Prostate gland (tissue), 2 donors: Measurements from ENCODE around the gene TMEM88. TPM values are rescaled to one million over a fixed set of nuclear protein-coding genes. Genes with fewer than 3 reads are reported as not detected.

Experiments
- DNase-seq: peaks from one replicate; pipeline ENCODE4 v3.0.0-alpha.2; 2019; ENCODE audit warnings: low spot score
- H3K27ac ChIP-seq, 2 donors: fragments of 200-600 bp; sonication (generic); 2 replicates each; pipeline ENCODE4 v1.5.1; 2017 to 2019
- H3K27me3 ChIP-seq: fragments of 200-600 bp; sonication (generic); replicated peaks from 2 replicates; pipeline ENCODE4 v1.5.1; 2019; ENCODE audit not compliant: insufficient read depth
- H3K36me3 ChIP-seq, 2 donors: fragments of 200-600 bp; sonication (generic); 1 replicate in 1 of 2; 2 replicates in 1 of 2; pipeline versions ENCODE4 v1.5.1 to v1.8.1; 2017 to 2019
- H3K4me1 ChIP-seq: fragments of 200-600 bp; sonication (generic); replicated peaks from 2 replicates; pipeline ENCODE4 v1.5.1; 2019
- H3K4me3 ChIP-seq, 2 donors: fragments of 200-600 bp; sonication (generic); 2 replicates each; pipeline ENCODE4 v1.5.1; 2017 to 2019
- H3K9me3 ChIP-seq: fragments of 200-600 bp; sonication (generic); 2 replicates; pipeline ENCODE4 v1.5.1; 2017
- POLR2A ChIP-seq: fragments of 450-650 bp; IDR thresholded peaks from one replicate; pipeline ENCODE4 v1.6.1; 2016; ENCODE audit warnings: antibody characterized with exemption, mild to moderate bottlenecking
- POLR2AphosphoS5 ChIP-seq: sonication (generic); formaldehyde crosslinking; IDR thresholded peaks from one replicate; pipeline ENCODE4 v1.6.1; 2017; ENCODE audit warnings: antibody characterized with exemption
- WGBS: methylation state at CpG from one replicate; pipeline ENCODE4 v1.1.5; 2018; 5-methylcytosine and 5-hydroxymethylcytosine counted together
- intact Hi-C: fragments of 100-400 bp; cut with DNase I; formaldehyde crosslinking; loops from one replicate; pipeline ENCODE4 v1.14.2; 2022
- total RNA-seq, 2 donors: library from RNA; depleted of rRNA; stranded (reverse); fragments of >200 nt; gene quantifications; one replicate each; pipeline ENCODE4 v1.1.0, GENCODE V29; 2016
- TF ChIP-seq, protein P1 (sequence below), 4 experiments: fragments of 200-600 bp in 2 of 4; fragments of 450-650 bp in 2 of 4; sonication (generic) in 2 of 4; IDR thresholded peaks; 1 replicate in 3 of 4; 2 replicates in 1 of 4; pipeline ENCODE4 v1.5.1; 2016 to 2019; ENCODE audit warnings: antibody characterized with exemption in 4 of 4, mild to moderate bottlenecking in 2 of 4, moderate library complexity in 2 of 4

Gene TMEM88
- total RNA-seq, 2 donors from 2014 or later: 11.1 to 15.7 TPM

DNA sequence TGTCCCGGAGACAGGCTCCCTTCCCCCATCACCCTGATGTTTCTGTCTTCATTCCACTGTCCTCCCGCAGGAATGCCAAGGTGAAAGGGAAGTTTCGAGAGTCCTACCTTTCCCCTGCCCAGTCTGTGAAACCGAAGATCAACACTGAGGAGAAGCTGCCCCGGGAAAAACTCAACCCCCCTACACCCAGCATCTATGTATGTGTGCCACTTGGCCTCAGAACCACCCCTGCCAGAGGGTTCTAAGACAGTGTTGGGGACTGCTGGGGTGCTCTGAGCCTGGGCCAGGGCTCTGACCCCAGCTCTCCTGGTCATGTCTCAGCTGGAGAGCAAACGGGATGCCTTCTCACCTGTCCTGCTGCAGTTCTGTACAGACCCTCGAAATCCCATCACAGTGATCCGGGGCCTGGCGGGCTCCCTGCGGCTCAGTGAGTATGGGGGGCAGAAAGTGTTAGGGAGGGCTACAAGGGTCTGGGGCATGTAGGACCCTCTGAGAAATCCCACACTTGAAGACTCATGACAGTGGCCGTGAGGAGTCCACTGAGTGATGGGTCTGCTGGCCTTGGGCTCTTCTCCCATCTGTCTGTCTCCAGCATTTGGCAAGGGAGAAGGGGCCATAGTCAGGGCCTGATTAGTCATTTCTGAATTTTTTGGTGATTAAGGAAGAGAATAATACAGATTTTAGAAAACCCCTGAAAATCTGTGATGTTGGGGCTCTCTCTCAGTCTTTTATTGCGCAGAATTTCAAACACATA is 4.9 kb upstream of the TMEM88 start:
- TF ChIP-seq, protein P1, sequence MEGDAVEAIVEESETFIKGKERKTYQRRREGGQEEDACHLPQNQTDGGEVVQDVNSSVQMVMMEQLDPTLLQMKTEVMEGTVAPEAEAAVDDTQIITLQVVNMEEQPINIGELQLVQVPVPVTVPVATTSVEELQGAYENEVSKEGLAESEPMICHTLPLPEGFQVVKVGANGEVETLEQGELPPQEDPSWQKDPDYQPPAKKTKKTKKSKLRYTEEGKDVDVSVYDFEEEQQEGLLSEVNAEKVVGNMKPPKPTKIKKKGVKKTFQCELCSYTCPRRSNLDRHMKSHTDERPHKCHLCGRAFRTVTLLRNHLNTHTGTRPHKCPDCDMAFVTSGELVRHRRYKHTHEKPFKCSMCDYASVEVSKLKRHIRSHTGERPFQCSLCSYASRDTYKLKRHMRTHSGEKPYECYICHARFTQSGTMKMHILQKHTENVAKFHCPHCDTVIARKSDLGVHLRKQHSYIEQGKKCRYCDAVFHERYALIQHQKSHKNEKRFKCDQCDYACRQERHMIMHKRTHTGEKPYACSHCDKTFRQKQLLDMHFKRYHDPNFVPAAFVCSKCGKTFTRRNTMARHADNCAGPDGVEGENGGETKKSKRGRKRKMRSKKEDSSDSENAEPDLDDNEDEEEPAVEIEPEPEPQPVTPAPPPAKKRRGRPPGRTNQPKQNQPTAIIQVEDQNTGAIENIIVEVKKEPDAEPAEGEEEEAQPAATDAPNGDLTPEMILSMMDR (IDR thresholded peaks at IDR 0.05): no peak
- TF ChIP-seq POLR2A (no peak), POLR2AphosphoS5 (no peak)
- no peaks in the 10 kb centered on the region for H3K27me3 ChIP-seq
- no peak for DNase-seq
- no peaks in the 10 kb centered on the region for H3K9me3 ChIP-seq
- H3K4me3 ChIP-seq: no peak overlapping the region
- intact Hi-C loops: loop anchor here (2.0 to 10.0 kb wide), 2 partner anchors 27 to 305 kb away; partner anchors contain the start of gene PER1
- no peak overlapping the region for H3K27ac ChIP-seq
- peaks cover 23 to 33% of the 10 kb centered on the region in 2 donors for H3K36me3 ChIP-seq
- WGBS: 84% methylated on average over 12 of the region's 12 CpGs
- H3K4me1 ChIP-seq: peaks cover 10% of the 10 kb centered on the region

DNA sequence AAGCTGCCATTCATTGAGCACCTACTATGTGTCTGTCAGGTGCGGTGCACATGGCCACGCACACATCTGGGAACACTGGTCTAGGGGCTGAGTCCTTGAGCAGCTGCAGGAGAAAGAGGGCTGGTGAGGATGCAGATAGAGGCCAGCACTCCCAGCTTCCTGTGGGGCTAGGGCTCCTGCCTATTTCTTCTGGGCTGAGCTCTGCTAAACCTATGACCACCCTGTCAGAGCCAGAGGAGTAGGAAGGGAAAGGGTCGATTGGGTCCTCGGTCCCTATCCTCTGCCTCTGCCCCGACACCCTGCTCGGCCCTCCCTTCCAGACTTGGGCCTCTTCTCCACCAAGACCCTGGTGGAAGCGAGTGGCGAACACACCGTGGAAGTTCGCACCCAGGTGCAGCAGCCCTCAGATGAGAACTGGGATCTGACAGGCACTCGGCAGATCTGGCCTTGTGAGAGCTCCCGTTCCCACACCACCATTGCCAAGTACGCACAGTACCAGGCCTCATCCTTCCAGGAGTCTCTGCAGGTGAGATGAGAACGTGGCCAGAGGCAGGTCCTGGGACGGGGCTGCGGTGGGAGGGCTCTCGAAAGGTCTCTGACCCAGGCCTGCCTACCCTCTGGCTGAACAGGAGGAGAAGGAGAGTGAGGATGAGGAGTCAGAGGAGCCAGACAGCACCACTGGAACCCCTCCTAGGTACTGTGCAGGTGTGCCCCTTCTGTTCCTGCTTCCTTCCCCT is 4.0 kb upstream of the TMEM88 start:
- Histone ChIP-seq H3K36me3 (peaks cover 23 to 33% of the 10 kb centered on the region in 2 donors), H3K27ac (peak overlapping the region in 1 of 2 donors; percentile 43), H3K27me3 (no peaks in the 10 kb centered on the region), H3K4me1 (peaks cover under 1% of the 10 kb centered on the region), H3K4me3 (no peak overlapping the region), H3K9me3 (no peaks in the 10 kb centered on the region)
- no peak for DNase-seq
- 88% methylated on average over 17 of the region's 17 CpGs for WGBS
- intact Hi-C loops: loop anchor here (2.0 kb wide), 1 partner anchor 28 kb away; no protein-coding TSS in a partner anchor
- TF ChIP-seq POLR2A: no peak
- TF ChIP-seq POLR2AphosphoS5: no peak
- TF ChIP-seq, protein P1 (IDR thresholded peaks at IDR 0.05): no peak

DNA sequence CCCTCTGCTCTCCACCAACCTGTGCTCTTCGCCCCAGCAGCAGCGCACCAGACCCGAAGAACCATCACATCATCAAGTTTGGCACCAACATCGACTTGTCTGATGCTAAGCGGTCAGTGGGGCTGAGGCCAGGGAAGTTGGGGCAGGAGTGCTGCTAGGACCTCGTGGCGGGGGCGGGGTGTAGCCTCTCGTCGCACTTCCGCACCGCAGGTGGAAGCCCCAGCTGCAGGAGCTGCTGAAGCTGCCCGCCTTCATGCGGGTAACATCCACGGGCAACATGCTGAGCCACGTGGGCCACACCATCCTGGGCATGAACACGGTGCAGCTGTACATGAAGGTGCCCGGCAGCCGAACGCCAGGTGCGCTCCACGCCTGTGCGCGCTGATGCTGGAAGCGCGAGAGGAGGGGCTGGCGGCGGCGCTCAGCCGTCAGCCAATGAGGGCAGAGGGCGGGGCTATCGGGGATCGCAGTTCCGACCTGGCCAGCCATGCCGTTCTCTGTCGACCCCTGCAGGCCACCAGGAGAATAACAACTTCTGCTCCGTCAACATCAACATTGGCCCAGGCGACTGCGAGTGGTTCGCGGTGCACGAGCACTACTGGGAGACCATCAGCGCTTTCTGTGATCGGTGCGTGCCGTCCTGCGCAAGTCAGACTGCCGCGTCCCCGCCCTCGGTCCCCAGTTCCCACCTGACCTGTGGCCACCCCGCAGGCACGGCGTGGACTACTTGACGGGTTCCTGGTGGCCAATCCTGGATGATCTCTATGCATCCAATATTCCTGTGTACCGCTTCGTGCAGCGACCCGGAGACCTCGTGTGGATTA is 3.2 kb upstream of the TMEM88 start:
- TF ChIP-seq POLR2A (no peak), POLR2AphosphoS5 (peak; percentile 93)
- TF ChIP-seq, protein P1 (IDR thresholded peaks at IDR 0.05): peak; percentile 95 to 100 (median 99)
- peaks cover 17 to 31% of the 10 kb centered on the region in 2 donors for H3K36me3 ChIP-seq
- H3K9me3 ChIP-seq: no peaks in the 10 kb centered on the region
- no peak overlapping the region for H3K4me3 ChIP-seq
- intact Hi-C loops: loop anchor here (2.0 kb wide), 2 partner anchors 29 to 109 kb away; no protein-coding TSS in a partner anchor
- peak; percentile 90 for DNase-seq
- WGBS: 19% methylated on average over 60 of the region's 60 CpGs
- H3K27me3 ChIP-seq: no peaks in the 10 kb centered on the region
- peaks cover 5% of the 10 kb centered on the region for H3K4me1 ChIP-seq
- peak overlapping the region; percentile 27 to 43 for H3K27ac ChIP-seq

DNA sequence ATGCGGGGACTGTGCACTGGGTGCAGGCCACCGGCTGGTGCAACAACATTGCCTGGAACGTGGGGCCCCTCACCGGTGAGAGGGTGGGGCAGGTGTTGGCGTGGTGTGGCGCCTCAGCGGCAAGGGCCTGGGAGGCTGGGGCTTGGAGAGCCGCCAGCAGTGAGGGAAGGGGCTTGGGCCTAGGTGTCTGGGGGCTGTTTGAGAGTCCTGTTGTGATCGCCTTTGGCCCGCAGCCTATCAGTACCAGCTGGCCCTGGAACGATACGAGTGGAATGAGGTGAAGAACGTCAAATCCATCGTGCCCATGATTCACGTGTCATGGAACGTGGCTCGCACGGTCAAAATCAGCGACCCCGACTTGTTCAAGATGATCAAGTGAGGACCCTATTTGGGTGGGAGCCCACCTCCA is 2.6 kb upstream of the TMEM88 start:
- intact Hi-C loops: loop anchor here (2.0 kb wide), 1 partner anchor 109 kb away; no protein-coding TSS in a partner anchor
- WGBS: 81% methylated on average over 20 of the region's 20 CpGs

More for the DNA sequence above, 2.6 kb upstream of the TMEM88 start:
- H3K9me3 ChIP-seq: no peaks in the 10 kb centered on the region
- no peaks in the 10 kb centered on the region for H3K27me3 ChIP-seq
- TF ChIP-seq, protein P1 (IDR thresholded peaks at IDR 0.05): no peak
- TF ChIP-seq POLR2AphosphoS5 (no peak), POLR2A (no peak)
- peaks cover 5% of the 10 kb centered on the region for H3K4me1 ChIP-seq
- H3K27ac ChIP-seq: peak overlapping the region in 1 of 2 donors; percentile 43
- DNase-seq: no peak
- peaks cover 11 to 26% of the 10 kb centered on the region in 2 donors for H3K36me3 ChIP-seq
- no peak overlapping the region for H3K4me3 ChIP-seq
